GM23338 (cell line): Measurements from ENCODE around the gene RAPGEF5. TPM values are rescaled to one million over a fixed set of nuclear protein-coding genes. Genes with fewer than 3 reads are reported as not detected.

Source experiments
- polyA plus RNA-seq: library from polyadenylated mRNA; unstranded; fragments of >200 nt; fragmentation: Nextera tagmentation; extraction: Ambion mirVana; gene quantifications from 2 replicates; pipeline ENCODE4 v1.2.1, GENCODE V29; 2016
- small RNA-seq: library from RNA; depleted of rRNA; stranded (forward); fragments of <200 nt; gene quantifications from one replicate; pipeline ENCODE3, GENCODE V24; 2014; ENCODE audit warnings: low replicate concordance
- total RNA-seq: library from RNA; depleted of rRNA; stranded (reverse); fragments of >200 nt; shearing (Covaris generic); gene quantifications from 2 replicates; pipeline ENCODE4 v1.2.3, GENCODE V29; 2014; rRNA removed

Gene RAPGEF5
- total and polyA plus RNA-seq, 2 experiments from 2014 or later: 6.3 to 13.1 TPM

Small RNAs within 50 kb of the gene (small RNA-seq; reads per million reads assigned to genes)
- gene RNA5SP227: 0.15 reads per million

Other genes with a start within 250 kb of the RAPGEF5 start
- 13.9 and 16.5 TPM in 2 replicates for gene STEAP1B, start 143.0 kb upstream of the RAPGEF5 start, total RNA-seq
- 4.5 and 4.9 TPM in 2 replicates for gene STEAP1B, start 143.0 kb upstream of the RAPGEF5 start, polyA plus RNA-seq